ENCODE data around the gene ASXL1.
A peak's percentile ranks its signal among the peaks of the same experiment; 100 is the strongest.
"Not testable (repeated sequence)": the region's sequence is repeated elsewhere in the genome, so short reads cannot be mapped to it uniquely, and the experiment has no call there.

ASXL1 gene

DNA sequence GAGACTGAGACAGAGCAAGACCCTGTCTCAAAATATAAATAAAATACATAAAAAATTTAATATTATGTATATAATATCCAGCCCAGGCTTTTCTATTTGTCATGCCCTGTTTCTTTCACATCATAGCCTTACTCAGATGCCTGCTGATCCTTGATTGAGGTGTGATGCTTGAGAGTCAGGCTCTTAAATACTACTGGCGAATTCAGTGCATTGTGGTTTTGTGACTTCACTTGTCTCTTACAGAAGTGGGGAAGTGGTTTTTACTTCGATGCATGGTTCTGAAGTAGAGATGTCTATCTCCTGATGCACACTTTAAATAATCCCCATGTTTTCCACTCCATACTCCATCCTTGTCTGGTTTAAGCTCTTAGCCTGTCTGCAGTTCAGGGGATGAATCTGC, 29.1 kb downstream of the ASXL1 start:
- H3K36me3 Mint-ChIP-seq, result peaks cover 46% of the 10 kb centered on the region
- peaks cover 44% of the 10 kb centered on the region for H3K4me1 Mint-ChIP-seq
- peak; percentile 47 for DNase-seq
- CTCF ChIA-PET, result no interaction called here
- peak overlapping the region; percentile 53 for H3K27ac Mint-ChIP-seq
- no peak overlapping the region for H3K4me3 Mint-ChIP-seq
- H3K9me3 Mint-ChIP-seq, result no peaks in the 10 kb centered on the region
- no peaks in the 10 kb centered on the region for H3K27me3 Mint-ChIP-seq

DNA sequence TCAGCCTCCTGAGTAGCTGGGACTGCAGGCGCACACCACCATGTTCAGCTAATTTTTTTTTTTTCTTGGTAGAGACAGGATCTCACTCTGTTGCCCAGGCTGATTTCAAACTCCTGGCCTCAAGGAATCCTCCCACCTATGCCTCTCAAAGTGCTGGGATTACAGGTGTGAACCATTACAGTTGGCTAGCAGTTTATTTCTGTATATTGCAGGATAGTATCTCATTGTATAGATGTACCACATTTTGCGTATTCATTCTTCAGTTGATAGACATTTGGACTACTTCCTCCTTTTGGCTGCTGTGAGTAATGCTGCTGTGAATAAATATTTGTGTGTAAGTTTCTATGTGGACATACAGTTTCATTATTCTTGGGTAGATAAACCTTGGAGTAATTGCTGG, 32.9 kb downstream of the ASXL1 start:
- CTCF ChIA-PET, result no interaction called here
- Mint-ChIP-seq H3K4me1 (peaks cover 30% of the 10 kb centered on the region), H3K9me3 (peaks cover 2% of the 10 kb centered on the region), H3K27ac (no peak overlapping the region), H3K27me3 (no peaks in the 10 kb centered on the region), H3K36me3 (peaks cover 49% of the 10 kb centered on the region), H3K4me3 (no peak overlapping the region)
- no peak for DNase-seq

DNA sequence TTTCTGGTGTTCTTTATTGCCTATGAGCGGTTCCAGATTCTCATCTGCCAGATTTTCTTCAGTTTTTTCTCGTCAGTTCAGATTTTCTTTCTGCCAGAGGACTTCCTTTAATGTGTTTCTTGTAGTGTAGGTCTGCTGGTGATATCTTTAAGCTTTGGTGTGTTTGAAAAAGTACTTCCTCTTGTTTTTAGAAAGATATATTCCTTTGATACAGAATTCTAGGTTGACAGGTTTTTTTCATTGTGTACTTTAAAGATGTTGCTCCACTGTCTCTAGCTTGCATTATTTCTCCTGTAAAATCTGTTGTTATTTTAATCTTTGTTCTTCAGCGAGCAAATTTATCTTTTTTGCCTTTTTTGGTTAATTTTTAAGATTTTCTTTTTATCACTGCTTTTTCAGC, 36.9 kb downstream of the ASXL1 start:
- peaks cover 51% of the 10 kb centered on the region for H3K36me3 Mint-ChIP-seq
- H3K27me3 Mint-ChIP-seq, result no peaks in the 10 kb centered on the region
- peaks cover 2% of the 10 kb centered on the region for H3K9me3 Mint-ChIP-seq
- peaks cover 15% of the 10 kb centered on the region for H3K4me1 Mint-ChIP-seq
- DNase-seq, result no peak
- H3K4me3 Mint-ChIP-seq, result no peak overlapping the region
- H3K27ac Mint-ChIP-seq, result no peak overlapping the region
- CTCF ChIA-PET, result no interaction called here

DNA sequence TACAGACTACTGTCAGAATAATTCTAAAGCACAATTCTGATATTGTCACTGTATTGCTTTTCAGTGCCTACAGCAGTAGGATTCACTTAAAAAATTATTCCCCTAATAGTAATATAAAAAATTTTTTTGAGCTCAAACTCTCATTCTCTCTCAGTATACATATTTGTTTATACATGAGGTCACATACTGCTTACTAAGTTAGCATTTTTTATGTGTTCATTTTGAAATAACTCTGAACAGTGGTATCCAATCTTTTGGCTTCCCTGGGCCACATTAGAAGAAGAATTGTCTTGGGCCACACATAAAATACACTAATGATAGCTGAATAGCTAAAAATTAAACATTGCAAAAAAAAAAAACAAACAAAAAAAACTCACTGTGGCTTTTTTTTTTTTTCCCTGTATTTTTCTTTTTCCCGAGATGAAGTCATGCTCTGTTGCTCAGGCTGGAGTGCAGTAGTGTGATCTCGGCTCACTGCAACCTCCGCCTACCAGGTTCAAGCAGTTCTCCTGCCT, 38.6 kb downstream of the ASXL1 start:
- peaks cover 52% of the 10 kb centered on the region for H3K36me3 Mint-ChIP-seq
- H3K4me1 Mint-ChIP-seq, result peaks cover 19% of the 10 kb centered on the region
- CTCF ChIA-PET, result no interaction called here
- H3K27ac Mint-ChIP-seq, result no peak overlapping the region
- no peaks in the 10 kb centered on the region for H3K27me3 Mint-ChIP-seq
- no peak for DNase-seq
- no peak overlapping the region for H3K4me3 Mint-ChIP-seq
- peaks cover 2% of the 10 kb centered on the region for H3K9me3 Mint-ChIP-seq

DNA sequence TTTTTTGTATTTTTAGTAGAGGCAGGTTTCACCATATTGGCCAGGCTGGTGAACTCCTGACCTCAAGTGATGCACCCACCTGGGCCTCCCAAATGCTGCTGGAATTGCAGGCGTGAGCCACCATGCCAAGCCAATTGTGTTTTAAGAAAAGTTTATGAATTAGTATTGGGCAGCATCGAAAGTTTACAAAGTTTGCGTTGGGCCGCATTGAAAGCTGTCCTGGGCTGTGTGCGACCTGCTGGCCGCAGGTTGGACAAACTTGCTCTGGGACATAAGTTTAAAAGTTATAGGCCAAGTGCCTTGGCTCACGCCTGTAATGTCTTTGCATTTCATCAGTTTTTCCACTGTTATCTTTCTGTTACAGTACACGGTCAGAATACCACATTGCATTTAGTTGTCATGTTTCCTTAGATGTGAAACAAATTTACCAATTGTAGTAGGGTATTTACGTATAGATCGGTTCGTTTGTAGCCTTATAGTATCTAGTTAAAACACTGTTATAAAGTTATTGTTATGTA, 39.5 kb downstream of the ASXL1 start:
- no peak overlapping the region for H3K4me3 Mint-ChIP-seq

DNA sequence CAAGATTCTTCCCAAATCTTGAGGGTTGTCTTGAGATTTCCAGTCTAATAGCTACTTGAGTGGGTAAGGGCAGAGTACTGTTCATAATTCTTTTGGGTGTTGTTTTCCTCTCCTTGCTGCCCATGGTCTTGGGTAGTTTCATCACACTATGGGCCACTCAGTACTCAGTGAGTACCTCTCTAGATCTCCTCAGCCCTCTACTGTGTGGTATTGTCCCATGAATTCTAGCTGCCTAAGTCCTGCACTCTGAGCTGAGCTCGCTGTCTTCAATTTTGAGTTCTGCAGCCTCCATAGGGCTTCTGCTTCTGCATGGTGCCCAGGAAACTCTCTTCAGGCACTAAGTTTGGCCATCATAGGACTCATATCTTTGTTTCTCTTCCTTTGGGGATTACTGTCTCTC, 42.3 kb downstream of the ASXL1 start:
- CTCF ChIA-PET, result no interaction called here
- Mint-ChIP-seq H3K4me3 (no peak overlapping the region), H3K9me3 (no peaks in the 10 kb centered on the region), H3K27me3 (no peaks in the 10 kb centered on the region), H3K4me1 (peaks cover 12% of the 10 kb centered on the region), H3K36me3 (peaks cover 39% of the 10 kb centered on the region), H3K27ac (no peak overlapping the region)
- no peak for DNase-seq

More for the DNA sequence above, 39.5 kb downstream of the ASXL1 start:
- Mint-ChIP-seq H3K9me3 (peaks cover 2% of the 10 kb centered on the region), H3K27ac (no peak overlapping the region), H3K27me3 (no peaks in the 10 kb centered on the region), H3K4me1 (peaks cover 19% of the 10 kb centered on the region), H3K36me3 (peaks cover 49% of the 10 kb centered on the region)
- CTCF ChIA-PET, result no interaction called here
- DNase-seq, result no peak

DNA sequence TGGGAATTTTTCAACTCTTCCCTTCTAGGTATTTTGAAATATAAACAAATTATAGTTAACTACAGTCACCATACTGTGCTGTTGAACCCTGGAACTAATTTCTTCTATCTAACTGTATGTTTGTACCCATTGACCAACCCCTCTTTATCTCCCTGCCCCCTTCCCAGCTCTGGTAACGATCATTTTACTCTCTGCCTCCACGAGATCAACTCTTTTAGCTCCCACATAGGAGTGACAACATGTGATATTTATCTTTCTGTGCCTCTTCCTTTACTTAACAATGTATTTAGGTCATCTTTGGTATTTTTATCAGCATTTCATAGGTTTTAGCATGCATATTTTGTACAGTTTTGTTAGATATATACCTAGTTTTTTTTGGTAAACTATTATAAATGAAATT, 45.9 kb downstream of the ASXL1 start:
- no peaks in the 10 kb centered on the region for H3K27me3 Mint-ChIP-seq
- H3K27ac Mint-ChIP-seq, result no peak overlapping the region
- CTCF ChIA-PET, result interaction anchor here (1.3 kb wide), 1 partner anchor 33 kb away, joined by 3 read pairs; no protein-coding TSS in a partner anchor
- H3K4me1 Mint-ChIP-seq, result peaks cover 28% of the 10 kb centered on the region
- peaks cover 34% of the 10 kb centered on the region for H3K36me3 Mint-ChIP-seq
- H3K4me3 Mint-ChIP-seq, result no peak overlapping the region
- no peaks in the 10 kb centered on the region for H3K9me3 Mint-ChIP-seq
- no peak for DNase-seq

DNA sequence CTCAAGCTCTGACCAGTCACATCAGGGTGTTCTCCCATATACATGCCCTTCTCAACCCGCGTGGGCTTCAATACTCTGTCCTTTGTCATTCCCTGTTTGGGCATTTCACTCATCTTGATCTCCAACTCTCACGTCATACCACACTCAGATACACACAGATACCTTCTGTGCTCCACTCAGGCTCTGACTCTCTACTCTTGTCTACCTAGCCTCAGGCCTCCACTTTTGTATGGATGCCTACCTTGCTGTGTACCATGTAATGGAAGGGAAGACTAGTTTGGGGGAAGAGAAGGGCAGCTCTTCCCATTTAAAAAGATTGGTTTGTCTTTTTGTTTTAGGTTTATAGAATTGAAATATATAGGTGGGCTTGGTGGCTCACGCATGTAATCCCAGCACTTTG, 48.6 kb downstream of the ASXL1 start:
- DNase-seq, result no peak
- Mint-ChIP-seq H3K27ac (peak overlapping the region; percentile 82), H3K9me3 (no peaks in the 10 kb centered on the region), H3K27me3 (no peaks in the 10 kb centered on the region), H3K36me3 (peaks cover 18% of the 10 kb centered on the region), H3K4me3 (no peak overlapping the region), H3K4me1 (peaks cover 30% of the 10 kb centered on the region)
- CTCF ChIA-PET, result no interaction called here

DNA sequence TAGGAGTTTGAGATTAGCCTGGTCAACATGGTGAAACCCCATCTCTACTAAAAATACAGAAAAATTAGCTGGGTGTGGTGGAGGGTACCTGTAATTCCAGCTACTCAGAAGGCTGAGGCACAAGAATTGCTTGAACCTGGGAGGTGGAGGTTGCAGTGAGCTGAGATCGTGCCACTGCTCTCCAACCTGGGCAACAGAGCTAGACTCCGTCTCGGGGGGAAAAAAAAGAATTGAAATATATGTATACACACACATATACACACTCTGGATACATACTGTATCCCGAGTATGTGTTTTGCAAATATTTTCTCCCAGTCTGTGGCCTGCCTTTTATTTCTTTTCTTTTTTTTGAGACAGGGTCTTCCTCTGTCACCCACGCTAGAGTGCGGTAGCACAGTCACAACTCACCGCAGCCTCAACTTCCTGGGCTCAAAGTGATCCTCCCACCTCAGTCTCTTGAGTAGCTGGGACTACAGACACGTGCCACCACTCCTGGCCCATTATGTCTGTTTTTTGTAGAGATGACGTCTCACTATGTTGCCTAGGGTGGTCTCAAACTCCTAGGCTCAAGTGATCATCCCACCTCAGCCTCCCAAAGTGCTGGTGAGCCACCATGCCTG, 49.1 kb downstream of the ASXL1 start:
- peak overlapping the region; percentile 3 for H3K4me3 Mint-ChIP-seq
- DNase-seq, result peak; percentile 77
- CTCF ChIA-PET, result not testable (repeated sequence)

DNA sequence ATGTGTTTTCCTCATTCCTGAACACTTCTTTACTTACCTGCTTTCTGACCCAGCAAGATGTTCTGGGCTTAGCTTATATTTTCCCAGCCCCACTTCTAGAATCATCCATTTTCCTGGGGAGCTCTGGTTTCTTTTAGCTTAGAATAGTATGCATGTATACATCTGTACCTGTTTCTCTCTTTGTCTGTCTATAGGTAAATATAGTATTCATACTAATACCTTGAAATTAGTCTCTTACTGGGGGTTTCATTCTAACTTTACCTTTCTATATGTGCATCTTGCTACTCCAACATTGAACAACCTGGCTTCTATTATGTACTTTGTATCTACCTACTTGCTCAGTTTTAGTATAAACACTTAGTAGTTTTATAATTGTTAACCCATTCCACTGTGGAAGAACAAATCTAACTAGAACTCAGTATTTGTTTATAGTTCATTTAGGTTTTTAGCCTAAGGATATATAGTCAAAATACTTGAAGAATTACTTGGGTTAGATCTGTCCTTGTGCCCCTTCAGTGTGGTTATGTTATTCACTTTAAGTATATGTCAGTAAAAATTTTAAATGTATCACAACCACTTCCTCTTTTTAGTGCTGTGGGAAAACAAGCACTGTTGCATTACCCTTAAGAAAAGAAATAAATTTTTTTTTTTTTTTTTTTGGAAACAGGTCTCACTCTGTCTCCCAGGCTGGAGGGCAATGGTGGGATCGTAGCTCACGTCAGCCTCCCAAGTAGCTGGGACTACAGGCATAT, 54.0 kb downstream of the ASXL1 start:
- Mint-ChIP-seq H3K4me1 (peaks cover 49% of the 10 kb centered on the region), H3K36me3 (peaks cover 26% of the 10 kb centered on the region), H3K4me3 (no peak overlapping the region), H3K9me3 (no peaks in the 10 kb centered on the region), H3K27ac (no peak overlapping the region), H3K27me3 (no peaks in the 10 kb centered on the region)
- DNase-seq, result no peak
- CTCF ChIA-PET, result interaction anchor here (0.6 kb wide), 1 partner anchor 120 kb away, joined by 3 read pairs; no protein-coding TSS in a partner anchor

More for the DNA sequence above, 49.1 kb downstream of the ASXL1 start:
- peaks cover 24% of the 10 kb centered on the region for H3K36me3 Mint-ChIP-seq
- H3K4me1 Mint-ChIP-seq, result peaks cover 35% of the 10 kb centered on the region
- not testable (repeated sequence) for H3K9me3 Mint-ChIP-seq, H3K27me3 Mint-ChIP-seq
- H3K27ac Mint-ChIP-seq, result peak overlapping the region; percentile 82

DNA sequence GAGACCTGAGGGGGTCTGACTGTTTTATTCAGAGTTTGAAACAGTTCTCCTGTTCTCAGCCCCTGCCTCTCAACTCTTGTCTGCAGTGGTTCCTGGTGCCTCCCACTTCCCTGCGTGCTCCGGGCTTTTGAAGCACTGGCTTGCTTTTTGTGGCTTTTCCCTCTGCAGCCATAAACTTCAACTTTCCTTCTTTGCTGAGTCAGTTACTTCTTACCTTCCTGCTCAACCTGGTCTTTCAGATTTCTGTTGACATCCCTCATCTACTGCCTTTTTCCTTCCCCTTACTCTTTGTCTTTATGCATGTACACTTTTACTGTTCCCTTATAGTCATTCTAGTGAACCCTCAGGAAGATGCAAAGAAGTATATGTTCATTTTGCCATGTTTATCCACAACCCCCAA, 57.4 kb downstream of the ASXL1 start:
- Mint-ChIP-seq H3K27ac (no peak overlapping the region), H3K27me3 (no peaks in the 10 kb centered on the region), H3K9me3 (no peaks in the 10 kb centered on the region), H3K4me1 (peaks cover 32% of the 10 kb centered on the region), H3K36me3 (peaks cover 22% of the 10 kb centered on the region), H3K4me3 (no peak overlapping the region)
- DNase-seq, result no peak
- CTCF ChIA-PET, result interaction anchor here (0.9 kb wide), 1 partner anchor 16 kb away, joined by 3 read pairs; no protein-coding TSS in a partner anchor

DNA sequence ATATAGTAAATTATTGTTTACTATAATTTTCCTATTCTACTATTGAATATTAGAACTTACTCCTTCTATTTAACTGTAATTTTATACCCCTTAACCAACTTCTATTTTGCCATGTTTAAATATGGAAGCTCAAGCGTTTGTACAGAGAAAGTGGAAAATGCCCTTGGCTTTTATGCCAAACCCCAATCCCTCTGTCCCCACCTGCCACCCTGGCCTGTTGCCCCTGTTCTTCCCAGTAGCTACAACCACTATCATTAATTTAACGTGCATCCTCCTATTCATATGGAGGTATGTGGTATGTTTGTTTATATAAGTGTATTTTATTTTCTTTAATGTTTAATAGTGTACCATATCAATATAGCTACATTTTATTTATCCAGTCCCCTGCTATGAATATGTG, 58.1 kb downstream of the ASXL1 start:
- Mint-ChIP-seq H3K9me3 (no peaks in the 10 kb centered on the region), H3K4me1 (peaks cover 32% of the 10 kb centered on the region), H3K36me3 (peaks cover 24% of the 10 kb centered on the region), H3K27me3 (no peaks in the 10 kb centered on the region), H3K27ac (no peak overlapping the region), H3K4me3 (no peak overlapping the region)
- CTCF ChIA-PET, result interaction anchor here (0.9 kb wide), 1 partner anchor 15 kb away, joined by 3 read pairs; no protein-coding TSS in a partner anchor
- no peak for DNase-seq

DNA sequence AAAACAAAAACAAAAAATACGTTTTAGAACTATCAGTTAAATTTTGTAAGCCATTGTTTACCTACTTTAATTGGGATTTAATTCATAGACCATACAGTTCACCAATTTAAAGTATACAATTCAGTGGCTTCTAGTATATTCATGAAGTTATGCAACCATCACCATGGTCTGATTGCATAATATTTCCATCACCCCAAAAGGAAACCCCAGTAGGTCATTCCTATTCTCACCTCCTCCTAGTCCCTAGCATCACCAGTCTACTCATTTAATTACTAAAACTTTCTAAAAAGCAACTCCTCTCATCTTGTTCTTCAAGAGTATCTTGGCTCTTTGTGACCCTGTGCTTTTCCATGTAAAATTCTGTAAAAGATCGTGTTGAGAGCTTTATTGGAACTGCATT, 60.2 kb downstream of the ASXL1 start:
- Mint-ChIP-seq H3K9me3 (no peaks in the 10 kb centered on the region), H3K27me3 (no peaks in the 10 kb centered on the region), H3K4me1 (peaks cover 18% of the 10 kb centered on the region), H3K4me3 (no peak overlapping the region), H3K27ac (no peak overlapping the region), H3K36me3 (peaks cover 17% of the 10 kb centered on the region)
- DNase-seq, result no peak
- CTCF ChIA-PET, result no interaction called here

DNA sequence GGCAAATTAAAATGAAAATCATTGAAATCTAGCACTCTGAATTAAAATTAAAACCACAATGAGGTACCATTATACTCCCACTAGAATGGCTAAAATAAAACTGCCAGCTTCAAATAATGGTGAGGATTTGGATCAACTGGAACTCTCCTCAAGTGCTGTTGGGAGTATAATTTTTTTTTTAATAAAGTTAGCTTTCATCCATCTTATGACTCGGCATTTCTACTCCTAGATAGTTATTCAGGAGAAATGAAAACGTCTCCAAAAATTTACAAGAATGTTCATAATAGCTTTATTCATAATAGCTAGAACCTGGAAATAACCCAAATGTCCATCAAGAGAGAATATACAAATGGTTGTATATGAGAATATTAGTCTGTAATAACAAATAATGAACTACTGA, 63.2 kb downstream of the ASXL1 start:
- H3K27ac Mint-ChIP-seq, result no peak overlapping the region
- DNase-seq, result no peak
- CTCF ChIA-PET, result interaction anchor here (0.7 to 0.8 kb wide), 2 partner anchors 16 to 118 kb away, joined by 3 read pairs; no protein-coding TSS in a partner anchor
- H3K9me3 Mint-ChIP-seq, result no peaks in the 10 kb centered on the region
- no peak overlapping the region for H3K4me3 Mint-ChIP-seq
- H3K36me3 Mint-ChIP-seq, result peaks cover 12% of the 10 kb centered on the region
- H3K4me1 Mint-ChIP-seq, result no peaks in the 10 kb centered on the region
- no peaks in the 10 kb centered on the region for H3K27me3 Mint-ChIP-seq
